Fibroblast of the aortic adventitia (primary cell): Measurements from ENCODE around the gene OS9. TPM values are rescaled to one million over a fixed set of nuclear protein-coding genes. Genes with fewer than 3 reads are reported as not detected.
"Not testable (repeated sequence)": the region's sequence is repeated elsewhere in the genome, so short reads cannot be mapped to it uniquely, and the experiment has no call there.

Source experiments
- DNase-seq: peaks from one replicate; pipeline ENCODE4 v3.0.0-alpha.2; 2010; ENCODE audit warnings: low read depth
- H3K4me3 ChIP-seq: 2 replicates; pipeline ENCODE4 v1.5.1; 2011; ENCODE audit warnings: low read depth, mild to moderate bottlenecking, control low read depth, low read length, moderate library complexity
- CTCF ChIP-seq: IDR thresholded peaks from 2 replicates; pipeline ENCODE4 v1.5.1; 2011; ENCODE audit warnings: mild to moderate bottlenecking, low read length, control low read depth, inconsistent platforms; ENCODE audit not compliant: insufficient read depth
- total RNA-seq: library from RNA; depleted of rRNA; stranded (reverse); fragments of >200 nt; gene quantifications from 2 replicates; pipeline ENCODE4 v1.2.3, GENCODE V29; 2012; ENCODE audit warnings: low replicate concordance

The OS9 gene
- total RNA-seq, 1 donor = 229 TPM

- no peak for TF ChIP-seq CTCF
- DNase-seq = no peak
- no peak overlapping the region for H3K4me3 ChIP-seq
Measured at GRCh38 chr12:57697076-57697475, 3.1 kb downstream of the OS9 start.

- H3K4me3 ChIP-seq = no peak overlapping the region
- TF ChIP-seq CTCF = no peak
- DNase-seq = no peak
Measured at GRCh38 chr12:57698414-57698813, 4.5 kb downstream of the OS9 start.

GRCh38 chr12:57700317-57700716 is 6.4 kb downstream of the OS9 start:
- H3K4me3 ChIP-seq = no peak overlapping the region
- no peak for DNase-seq
- no peak for TF ChIP-seq CTCF

- DNase-seq = no peak
- no peak overlapping the region for H3K4me3 ChIP-seq
- TF ChIP-seq CTCF = no peak
Measured at GRCh38 chr12:57707250-57707649, 13.3 kb downstream of the OS9 start.

GRCh38 chr12:57708296-57708695 is 14.4 kb downstream of the OS9 start:
- no peak overlapping the region for H3K4me3 ChIP-seq
- no peak for DNase-seq
- TF ChIP-seq CTCF = no peak

GRCh38 chr12:57712701-57713100 is 18.8 kb downstream of the OS9 start:
- H3K4me3 ChIP-seq = no peak overlapping the region
- no peak for TF ChIP-seq CTCF
- DNase-seq = no peak

GRCh38 chr12:57713209-57713608 is 19.3 kb downstream of the OS9 start:
- no peak for DNase-seq
- no peak for TF ChIP-seq CTCF
- no peak overlapping the region for H3K4me3 ChIP-seq

- H3K4me3 ChIP-seq, DNase-seq: not testable (repeated sequence)
Measured at GRCh38 chr12:57715036-57715748, 21.3 kb downstream of the OS9 start.
